H1 (cell line): ENCODE results near the gene CCDC154.

ENCODE experiments used
- CBX5 ChIP-seq: fragments of 300-800, 300-1000 bp; sonication (generic); IDR thresholded peaks from 2 replicates; pipeline ENCODE4 v1.7.1; 2016; ENCODE audit warnings: antibody characterized with exemption, low read length, low read depth
- CEBPB ChIP-seq: IDR thresholded peaks from 2 replicates; pipeline ENCODE4 v1.6.1; 2012; ENCODE audit warnings: low read depth, low read length
- EZH2 ChIP-seq: fragments of 200-600 bp; sonication (generic); IDR thresholded peaks from 2 replicates; pipeline ENCODE4 v1.7.1; 2012; ENCODE audit warnings: low read depth, mild to moderate bottlenecking, moderate library complexity, low read length, inconsistent platforms; ENCODE audit not compliant: severe bottlenecking
- POLR2A ChIP-seq, 2 experiments: IDR thresholded peaks; 1 replicate in 1 of 2; 2 replicates in 1 of 2; pipeline ENCODE4 v1.6.1; 2011; ENCODE audit warnings: low read depth in 2 of 2, low read length in 2 of 2, mild to moderate bottlenecking in 2 of 2; ENCODE audit errors: control extremely low read depth in 1 of 2
- TF ChIP-seq, protein P1 (sequence below): IDR thresholded peaks from 2 replicates; pipeline ENCODE4 v1.6.1; 2012; ENCODE audit warnings: low read length, inconsistent platforms
- TF ChIP-seq, protein P2 (sequence below), 3 experiments: IDR thresholded peaks; 1 replicate in 2 of 3; 2 replicates in 1 of 3; pipeline versions ENCODE4 v1.5.1 to v1.6.1; 2011; ENCODE audit warnings: low read length in 3 of 3, mild to moderate bottlenecking in 3 of 3, inconsistent platforms in 2 of 3, low read depth in 1 of 3, moderate library complexity in 1 of 3; ENCODE audit not compliant: insufficient read depth in 1 of 3; ENCODE audit errors: control extremely low read depth in 1 of 3
- TF ChIP-seq, protein P3 (sequence below): IDR thresholded peaks from 2 replicates; pipeline ENCODE4 v1.6.1; 2012; ENCODE audit warnings: inconsistent platforms

DNA sequence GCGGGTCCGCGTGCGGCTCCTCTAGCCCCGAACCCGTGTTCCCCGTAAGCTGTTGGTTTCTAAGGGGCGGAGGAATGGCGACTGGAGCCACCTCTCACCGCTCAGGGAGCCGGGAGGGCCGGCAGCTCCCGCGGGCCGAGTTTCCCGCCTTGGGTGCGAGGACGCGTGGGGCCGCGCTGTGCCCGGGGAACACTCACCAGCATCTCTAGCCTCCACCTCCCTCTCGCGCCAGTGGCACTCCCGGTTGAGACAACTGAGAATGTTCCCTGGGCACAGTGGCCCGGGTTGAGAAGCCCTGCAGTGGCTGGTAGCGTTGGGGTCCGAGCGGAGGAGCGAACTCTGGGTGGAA is 49.4 kb upstream of the CCDC154 start:
- TF ChIP-seq, protein P1, sequence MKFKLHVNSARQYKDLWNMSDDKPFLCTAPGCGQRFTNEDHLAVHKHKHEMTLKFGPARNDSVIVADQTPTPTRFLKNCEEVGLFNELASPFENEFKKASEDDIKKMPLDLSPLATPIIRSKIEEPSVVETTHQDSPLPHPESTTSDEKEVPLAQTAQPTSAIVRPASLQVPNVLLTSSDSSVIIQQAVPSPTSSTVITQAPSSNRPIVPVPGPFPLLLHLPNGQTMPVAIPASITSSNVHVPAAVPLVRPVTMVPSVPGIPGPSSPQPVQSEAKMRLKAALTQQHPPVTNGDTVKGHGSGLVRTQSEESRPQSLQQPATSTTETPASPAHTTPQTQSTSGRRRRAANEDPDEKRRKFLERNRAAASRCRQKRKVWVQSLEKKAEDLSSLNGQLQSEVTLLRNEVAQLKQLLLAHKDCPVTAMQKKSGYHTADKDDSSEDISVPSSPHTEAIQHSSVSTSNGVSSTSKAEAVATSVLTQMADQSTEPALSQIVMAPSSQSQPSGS, result no peak
- TF ChIP-seq, protein P2, sequence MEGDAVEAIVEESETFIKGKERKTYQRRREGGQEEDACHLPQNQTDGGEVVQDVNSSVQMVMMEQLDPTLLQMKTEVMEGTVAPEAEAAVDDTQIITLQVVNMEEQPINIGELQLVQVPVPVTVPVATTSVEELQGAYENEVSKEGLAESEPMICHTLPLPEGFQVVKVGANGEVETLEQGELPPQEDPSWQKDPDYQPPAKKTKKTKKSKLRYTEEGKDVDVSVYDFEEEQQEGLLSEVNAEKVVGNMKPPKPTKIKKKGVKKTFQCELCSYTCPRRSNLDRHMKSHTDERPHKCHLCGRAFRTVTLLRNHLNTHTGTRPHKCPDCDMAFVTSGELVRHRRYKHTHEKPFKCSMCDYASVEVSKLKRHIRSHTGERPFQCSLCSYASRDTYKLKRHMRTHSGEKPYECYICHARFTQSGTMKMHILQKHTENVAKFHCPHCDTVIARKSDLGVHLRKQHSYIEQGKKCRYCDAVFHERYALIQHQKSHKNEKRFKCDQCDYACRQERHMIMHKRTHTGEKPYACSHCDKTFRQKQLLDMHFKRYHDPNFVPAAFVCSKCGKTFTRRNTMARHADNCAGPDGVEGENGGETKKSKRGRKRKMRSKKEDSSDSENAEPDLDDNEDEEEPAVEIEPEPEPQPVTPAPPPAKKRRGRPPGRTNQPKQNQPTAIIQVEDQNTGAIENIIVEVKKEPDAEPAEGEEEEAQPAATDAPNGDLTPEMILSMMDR (IDR thresholded peaks at IDR 0.05; ENCODE audit: control extremely low read depth in 1 of 3, insufficient read depth in 1 of 3, low read depth in 1 of 3, low read length in 3 of 3), result no peak
- TF ChIP-seq EZH2 (no peak), CBX5 (no peak), POLR2A (IDR thresholded peaks at IDR 0.05; ENCODE audit: control extremely low read depth in 1 of 2, low read depth in 2 of 2, low read length in 2 of 2) (no peak), CEBPB (no peak)
- TF ChIP-seq, protein P3, sequence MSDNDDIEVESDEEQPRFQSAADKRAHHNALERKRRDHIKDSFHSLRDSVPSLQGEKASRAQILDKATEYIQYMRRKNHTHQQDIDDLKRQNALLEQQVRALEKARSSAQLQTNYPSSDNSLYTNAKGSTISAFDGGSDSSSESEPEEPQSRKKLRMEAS, result no peak
